OCI-LY3 (cell line): ENCODE data around the gene OGFOD2.

ENCODE experiments used
- EZH2phosphoT487 ChIP-seq: fragments of 200-600 bp; shearing (Covaris generic); IDR thresholded peaks from 2 replicates; pipeline ENCODE4 v1.6.1; 2018; ENCODE audit warnings: antibody characterized with exemption, mixed run types, low read depth
- TF ChIP-seq, protein P1 (sequence below): fragments of 200-600, 300-600 bp; sonication (generic); IDR thresholded peaks from 2 replicates; pipeline ENCODE4 v1.5.1; 2014; ENCODE audit warnings: antibody characterized with exemption, low read length, low read depth

DNA sequence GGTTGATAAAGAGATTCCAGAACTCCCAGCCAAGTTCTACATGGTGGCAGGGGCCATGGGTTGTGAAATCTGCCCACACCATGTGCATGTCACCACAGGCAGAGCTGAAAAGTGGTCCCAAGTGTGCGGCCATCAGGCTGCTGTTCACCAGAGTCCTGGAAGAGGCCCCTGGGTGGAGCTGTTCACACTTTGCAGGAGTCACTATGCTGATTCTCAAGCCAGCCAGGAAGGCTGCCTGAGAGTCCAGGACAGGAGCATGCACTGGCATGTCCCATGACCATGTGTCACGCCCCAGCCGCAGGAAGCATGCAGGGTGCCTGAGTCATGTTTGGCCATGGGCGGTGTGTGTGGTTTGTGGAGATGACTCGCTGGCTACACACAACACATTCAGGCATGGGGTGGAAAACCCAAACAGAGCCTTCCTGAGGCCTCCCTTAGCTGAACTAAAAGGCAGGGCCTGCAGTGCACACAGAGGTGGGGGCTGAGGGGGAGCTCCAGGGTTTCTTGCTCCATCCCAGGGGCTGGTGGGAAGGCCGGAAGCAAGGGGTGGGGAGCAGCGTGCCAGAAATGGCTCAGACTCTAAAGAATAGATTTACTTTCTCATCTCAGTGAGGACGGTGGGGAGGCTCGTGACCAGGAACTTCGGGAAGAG lies 28.2 kb upstream of the OGFOD2 start:
- TF ChIP-seq, protein P1, sequence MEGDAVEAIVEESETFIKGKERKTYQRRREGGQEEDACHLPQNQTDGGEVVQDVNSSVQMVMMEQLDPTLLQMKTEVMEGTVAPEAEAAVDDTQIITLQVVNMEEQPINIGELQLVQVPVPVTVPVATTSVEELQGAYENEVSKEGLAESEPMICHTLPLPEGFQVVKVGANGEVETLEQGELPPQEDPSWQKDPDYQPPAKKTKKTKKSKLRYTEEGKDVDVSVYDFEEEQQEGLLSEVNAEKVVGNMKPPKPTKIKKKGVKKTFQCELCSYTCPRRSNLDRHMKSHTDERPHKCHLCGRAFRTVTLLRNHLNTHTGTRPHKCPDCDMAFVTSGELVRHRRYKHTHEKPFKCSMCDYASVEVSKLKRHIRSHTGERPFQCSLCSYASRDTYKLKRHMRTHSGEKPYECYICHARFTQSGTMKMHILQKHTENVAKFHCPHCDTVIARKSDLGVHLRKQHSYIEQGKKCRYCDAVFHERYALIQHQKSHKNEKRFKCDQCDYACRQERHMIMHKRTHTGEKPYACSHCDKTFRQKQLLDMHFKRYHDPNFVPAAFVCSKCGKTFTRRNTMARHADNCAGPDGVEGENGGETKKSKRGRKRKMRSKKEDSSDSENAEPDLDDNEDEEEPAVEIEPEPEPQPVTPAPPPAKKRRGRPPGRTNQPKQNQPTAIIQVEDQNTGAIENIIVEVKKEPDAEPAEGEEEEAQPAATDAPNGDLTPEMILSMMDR: peak; percentile 23; the same call in 1 of the 2 replicates
- TF ChIP-seq EZH2phosphoT487: no peak
